HuH-7 (cell line): ENCODE measurements around the gene ALPK3.

ENCODE experiments used
- DNase-seq: peaks from one replicate; pipeline ENCODE4 v3.0.0; 2011; ENCODE audit warnings: low spot score

ALPK3 gene

GRCh38 chr15:84846269-84846668 is 29.1 kb downstream of the ALPK3 start:
- DNase-seq: no peak

GRCh38 chr15:84847382-84847781 is 30.2 kb downstream of the ALPK3 start:
- DNase-seq: no peak

GRCh38 chr15:84852212-84852611 is 35.1 kb downstream of the ALPK3 start:
- DNase-seq: no peak

- no peak for DNase-seq
Observed at GRCh38 chr15:84855136-84855535, 38.0 kb downstream of the ALPK3 start.

- no peak for DNase-seq
Observed at GRCh38 chr15:84855765-84856164, 38.6 kb downstream of the ALPK3 start.

GRCh38 chr15:84856731-84857417 is 39.7 kb downstream of the ALPK3 start:
- no peak for DNase-seq

- no peak for DNase-seq
Observed at GRCh38 chr15:84857418-84858004, 40.4 kb downstream of the ALPK3 start.

- no peak for DNase-seq
Observed at GRCh38 chr15:84858231-84858630, 41.1 kb downstream of the ALPK3 start.

GRCh38 chr15:84859144-84859543 is 42.0 kb downstream of the ALPK3 start:
- no peak for DNase-seq

- DNase-seq: no peak
Observed at GRCh38 chr15:84859651-84860050, 42.5 kb downstream of the ALPK3 start.

GRCh38 chr15:84861781-84862180 is 44.6 kb downstream of the ALPK3 start:
- no peak for DNase-seq

GRCh38 chr15:84862214-84862975 is 45.2 kb downstream of the ALPK3 start:
- no peak for DNase-seq

GRCh38 chr15:84863565-84864443 is 46.6 kb downstream of the ALPK3 start:
- DNase-seq: no peak

- no peak for DNase-seq
Observed at GRCh38 chr15:84864444-84864795, 47.3 kb downstream of the ALPK3 start.

GRCh38 chr15:84865074-84865569 is 48.0 kb downstream of the ALPK3 start:
- DNase-seq: no peak

GRCh38 chr15:84868037-84868880 is 51.1 kb downstream of the ALPK3 start:
- no peak for DNase-seq

- no peak for DNase-seq
Observed at GRCh38 chr15:84869510-84869909, 52.4 kb downstream of the ALPK3 start.

GRCh38 chr15:84871428-84871985 is 54.4 kb downstream of the ALPK3 start:
- no peak for DNase-seq

GRCh38 chr15:84872009-84872910 is 55.1 kb downstream of the ALPK3 start:
- DNase-seq: no peak

GRCh38 chr15:84873997-84874396 is 56.8 kb downstream of the ALPK3 start:
- no peak for DNase-seq
